Measurements from ENCODE around the gene ENPP1. TPM values are rescaled to one million over a fixed set of nuclear protein-coding genes. Genes with fewer than 3 reads are reported as not detected.

The ENPP1 gene
- total and polyA plus RNA-seq, 9 of the 15 experiments (the other 6 are each of a cell fraction or from before 2014, with no cell fraction given) = 0.03 to 0.56 (median 0.14) TPM

DNA sequence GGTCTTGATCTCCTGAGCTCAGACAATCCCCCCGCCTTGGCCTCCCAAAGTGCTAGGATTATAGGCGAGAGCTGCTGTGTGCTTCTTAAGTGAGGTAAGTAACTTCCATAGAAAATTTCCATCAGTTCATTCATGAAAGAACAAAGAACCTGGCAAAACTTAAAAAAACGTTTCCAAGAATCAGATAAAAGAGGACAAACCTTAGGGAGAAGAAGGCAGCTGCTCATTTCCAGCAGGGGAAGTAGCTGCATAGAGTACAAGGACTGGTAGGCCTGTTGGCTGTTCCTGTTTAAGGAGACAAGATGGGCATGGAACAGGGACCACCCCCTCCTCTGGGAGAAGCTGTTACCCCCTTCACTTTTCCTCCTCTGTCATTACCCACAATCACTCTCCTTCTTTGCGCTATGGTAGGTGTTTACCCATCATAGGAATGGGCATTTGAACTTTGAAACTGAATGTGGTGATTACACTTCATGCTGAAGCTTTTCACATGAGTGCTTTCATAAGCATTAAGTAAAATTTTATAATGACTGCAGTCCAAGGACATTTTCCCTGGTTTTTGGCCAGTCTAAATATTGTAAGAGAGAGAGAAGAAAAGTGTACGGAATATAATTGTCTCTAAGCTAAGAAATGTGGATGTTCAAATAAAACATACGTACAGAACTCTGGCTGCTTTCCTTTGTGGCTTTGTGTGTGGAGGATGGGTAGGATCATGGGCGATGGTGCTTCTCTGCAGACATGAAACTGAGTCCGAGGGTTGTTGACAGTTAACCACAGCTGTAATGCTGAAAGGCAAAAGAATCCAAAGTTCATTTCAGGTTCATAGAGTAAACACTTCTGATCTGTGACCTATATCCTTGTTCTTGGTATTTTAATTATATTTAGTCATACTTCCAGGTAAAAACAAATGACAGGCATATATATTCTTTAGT, 86.9 kb downstream of the ENPP1 start:
- Histone ChIP-seq H2AFZ (ENCODE audit: low read depth, low read length) (no peak overlapping the region), H3K79me2 (ENCODE audit: control insufficient read depth, insufficient read depth, low read length) (no peaks in the 10 kb centered on the region), H3K4me1 (replicated peaks in 1 of 2; ENCODE audit: control insufficient read depth in 2 of 2, insufficient read depth in 2 of 2, low read length in 2 of 2) (no peaks in the 10 kb centered on the region), H3K4me3 (no peak overlapping the region), H3K9me3 (replicated peaks; ENCODE audit: control insufficient read depth, insufficient read depth, low read depth, low read length) (no peaks in the 10 kb centered on the region), H3K9me1 (ENCODE audit: control insufficient read depth, insufficient read depth, low read length) (no peaks in the 10 kb centered on the region), H4K20me1 (replicated peaks; ENCODE audit: control insufficient read depth, insufficient read depth, low read length) (no peaks in the 10 kb centered on the region), H3K36me3 (ENCODE audit: control insufficient read depth, insufficient read depth, low read length) (no peaks in the 10 kb centered on the region), H3K27ac (ENCODE audit: extremely low read depth, low read depth, low read length) (no peak overlapping the region), H3K9ac (ENCODE audit: insufficient read depth in 1 of 2, low read depth in 2 of 2, low read length in 2 of 2) (no peak overlapping the region), H3K27me3 (ENCODE audit: control insufficient read depth in 2 of 2, insufficient read depth in 2 of 2, low read length in 2 of 2) (no peaks in the 10 kb centered on the region), H3K4me2 (ENCODE audit: insufficient read depth, low read length) (no peak overlapping the region)
- no TSS peak for BruUV-seq (replicated peaks)
- intact Hi-C loops (cut with micrococcal nuclease) (no loop called here), in situ Hi-C loops (cut with MboI) (no loop called here)
- 0% methylated on average over 8 of the region's 8 CpGs for WGBS (ENCODE audit: insufficient coverage, low coverage, missing lambda C conversion rate)
- ChIA-PET CTCF (ENCODE audit: low intra/inter-chr PET ratio) (no interaction called here), POLR2A (no interaction called here)
- no peak for FAIRE-seq
- ATAC-seq = no peak
- DNase-seq (ENCODE audit: extremely low read depth in 1 of 4, low spot score in 3 of 4) = no peak
- no peak for TF ChIP-seq ZNF75A (CRISPR knock-in tag; IDR thresholded peaks at IDR 0.05)
- TF ChIP-seq, protein P1, sequence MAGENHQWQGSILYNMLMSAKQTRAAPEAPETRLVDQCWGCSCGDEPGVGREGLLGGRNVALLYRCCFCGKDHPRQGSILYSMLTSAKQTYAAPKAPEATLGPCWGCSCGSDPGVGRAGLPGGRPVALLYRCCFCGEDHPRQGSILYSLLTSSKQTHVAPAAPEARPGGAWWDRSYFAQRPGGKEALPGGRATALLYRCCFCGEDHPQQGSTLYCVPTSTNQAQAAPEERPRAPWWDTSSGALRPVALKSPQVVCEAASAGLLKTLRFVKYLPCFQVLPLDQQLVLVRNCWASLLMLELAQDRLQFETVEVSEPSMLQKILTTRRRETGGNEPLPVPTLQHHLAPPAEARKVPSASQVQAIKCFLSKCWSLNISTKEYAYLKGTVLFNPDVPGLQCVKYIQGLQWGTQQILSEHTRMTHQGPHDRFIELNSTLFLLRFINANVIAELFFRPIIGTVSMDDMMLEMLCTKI (IDR thresholded peaks at IDR 0.05; ENCODE audit: partially characterized antibody) = no peak
- TF ChIP-seq, protein P2, sequence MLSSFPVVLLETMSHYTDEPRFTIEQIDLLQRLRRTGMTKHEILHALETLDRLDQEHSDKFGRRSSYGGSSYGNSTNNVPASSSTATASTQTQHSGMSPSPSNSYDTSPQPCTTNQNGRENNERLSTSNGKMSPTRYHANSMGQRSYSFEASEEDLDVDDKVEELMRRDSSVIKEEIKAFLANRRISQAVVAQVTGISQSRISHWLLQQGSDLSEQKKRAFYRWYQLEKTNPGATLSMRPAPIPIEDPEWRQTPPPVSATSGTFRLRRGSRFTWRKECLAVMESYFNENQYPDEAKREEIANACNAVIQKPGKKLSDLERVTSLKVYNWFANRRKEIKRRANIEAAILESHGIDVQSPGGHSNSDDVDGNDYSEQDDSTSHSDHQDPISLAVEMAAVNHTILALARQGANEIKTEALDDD (IDR thresholded peaks at IDR 0.05) = no peak
- TF ChIP-seq LEF1 (IDR thresholded peaks at IDR 0.05) = no peak
- TF ChIP-seq ZBTB2 (IDR thresholded peaks at IDR 0.05) = no peak
- no peak for TF ChIP-seq CBFB (CRISPR knock-in tag; IDR thresholded peaks at IDR 0.05)
- TF ChIP-seq NEUROD1 (IDR thresholded peaks at IDR 0.05; ENCODE audit: borderline replicate concordance, low read depth, low read length, partially characterized antibody) = no peak
- no peak for TF ChIP-seq ZNF12 (CRISPR knock-in tag; IDR thresholded peaks at IDR 0.05)

Data from K562 (cell line).